ENCODE results near the gene SUSD4. TPM values are rescaled to one million over a fixed set of nuclear protein-coding genes. Genes with fewer than 3 reads are reported as not detected.
"Not testable (repeated sequence)": the region's sequence is repeated elsewhere in the genome, so short reads cannot be mapped to it uniquely, and the experiment has no call there.

Gene SUSD4
- total RNA-seq, 3 donors from 2014 or later = 0.64 to 16.7 (median 14.9) TPM

DNA sequence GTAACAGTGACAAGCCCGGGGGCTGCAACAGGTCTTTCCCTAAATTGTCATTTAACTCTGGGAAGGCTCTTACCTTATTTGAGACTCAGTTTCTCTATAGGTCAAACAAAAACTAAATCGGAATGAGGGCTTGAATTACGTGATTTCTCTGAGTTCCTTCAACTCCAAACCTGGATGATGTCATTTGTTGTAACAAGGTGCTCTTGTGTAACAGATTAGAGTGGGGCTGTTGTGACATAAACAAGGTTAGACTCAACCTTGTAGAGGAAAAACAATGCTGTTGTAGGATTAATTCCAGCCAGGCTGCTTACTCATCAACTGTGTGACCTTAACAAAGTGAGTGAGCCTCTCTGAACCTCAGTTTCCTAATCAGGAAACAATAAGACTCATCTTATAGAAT, 74.4 kb downstream of the SUSD4 start:
- Histone ChIP-seq H3K36me3 (no peaks in the 10 kb centered on the region), H3K4me1 (no peaks in the 10 kb centered on the region), H3K27me3 (no peaks in the 10 kb centered on the region), H3K9me3 (no peaks in the 10 kb centered on the region), H3K27ac (no peak overlapping the region), H3K4me3 (no peak overlapping the region)
- DNase-seq (ENCODE audit: low spot score in 2 of 2) = no peak
- TF ChIP-seq, protein P1, sequence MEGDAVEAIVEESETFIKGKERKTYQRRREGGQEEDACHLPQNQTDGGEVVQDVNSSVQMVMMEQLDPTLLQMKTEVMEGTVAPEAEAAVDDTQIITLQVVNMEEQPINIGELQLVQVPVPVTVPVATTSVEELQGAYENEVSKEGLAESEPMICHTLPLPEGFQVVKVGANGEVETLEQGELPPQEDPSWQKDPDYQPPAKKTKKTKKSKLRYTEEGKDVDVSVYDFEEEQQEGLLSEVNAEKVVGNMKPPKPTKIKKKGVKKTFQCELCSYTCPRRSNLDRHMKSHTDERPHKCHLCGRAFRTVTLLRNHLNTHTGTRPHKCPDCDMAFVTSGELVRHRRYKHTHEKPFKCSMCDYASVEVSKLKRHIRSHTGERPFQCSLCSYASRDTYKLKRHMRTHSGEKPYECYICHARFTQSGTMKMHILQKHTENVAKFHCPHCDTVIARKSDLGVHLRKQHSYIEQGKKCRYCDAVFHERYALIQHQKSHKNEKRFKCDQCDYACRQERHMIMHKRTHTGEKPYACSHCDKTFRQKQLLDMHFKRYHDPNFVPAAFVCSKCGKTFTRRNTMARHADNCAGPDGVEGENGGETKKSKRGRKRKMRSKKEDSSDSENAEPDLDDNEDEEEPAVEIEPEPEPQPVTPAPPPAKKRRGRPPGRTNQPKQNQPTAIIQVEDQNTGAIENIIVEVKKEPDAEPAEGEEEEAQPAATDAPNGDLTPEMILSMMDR (IDR thresholded peaks at IDR 0.05) = no peak
- no peak for TF ChIP-seq POLR2AphosphoS5 (IDR thresholded peaks at IDR 0.05)
- intact Hi-C loops (cut with DNase I; ENCODE audit: low total_unique reads) = no loop called here

DNA sequence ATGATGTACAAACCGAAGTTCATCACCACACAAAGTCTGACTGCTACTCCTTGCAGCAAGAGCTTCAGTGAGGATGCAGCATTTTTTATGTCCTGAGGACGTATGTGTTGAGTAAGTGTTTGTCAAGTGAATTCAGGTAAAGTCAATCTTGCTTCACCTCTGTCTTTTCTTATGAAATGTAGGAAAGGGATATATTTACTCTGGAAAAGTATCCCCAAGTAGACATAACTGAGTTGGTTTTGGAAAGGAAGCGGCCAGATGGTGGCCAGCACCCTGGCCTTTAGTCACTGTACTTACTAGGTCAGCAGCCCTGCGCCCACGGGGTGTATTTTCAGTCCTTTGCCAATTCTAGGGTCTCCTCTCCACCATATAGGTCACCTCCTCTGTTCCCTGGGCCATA, 75.2 kb downstream of the SUSD4 start:
- Histone ChIP-seq H3K9me3 (no peaks in the 10 kb centered on the region), H3K27me3 (no peaks in the 10 kb centered on the region), H3K4me1 (no peaks in the 10 kb centered on the region), H3K4me3 (no peak overlapping the region), H3K27ac (no peak overlapping the region), H3K36me3 (no peaks in the 10 kb centered on the region)
- TF ChIP-seq, protein P1 (IDR thresholded peaks at IDR 0.05) = no peak
- TF ChIP-seq POLR2A (IDR thresholded peaks at IDR 0.05) (no peak), POLR2AphosphoS5 (IDR thresholded peaks at IDR 0.05) (no peak)
- no peak for DNase-seq (ENCODE audit: low spot score in 2 of 2)
- intact Hi-C loops (cut with DNase I; ENCODE audit: low total_unique reads) = no loop called here

DNA sequence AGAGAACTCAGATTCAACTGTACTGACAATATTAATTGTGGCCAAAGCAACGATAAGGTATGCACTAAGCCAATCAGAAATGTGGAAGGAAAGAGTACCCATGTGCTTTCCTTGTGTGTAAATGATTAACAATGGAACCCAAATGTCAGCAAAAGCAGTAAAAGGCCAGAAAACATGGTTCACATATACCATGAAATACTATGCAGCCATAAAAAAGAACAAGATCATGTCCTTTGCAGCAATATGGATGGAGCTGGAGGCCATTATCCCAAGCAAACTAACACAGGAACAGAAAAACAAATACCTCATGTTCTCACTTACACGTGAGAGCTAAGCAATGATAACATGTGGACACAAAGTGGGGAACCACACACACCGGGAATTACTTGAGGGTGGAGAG, 78.5 kb downstream of the SUSD4 start:
- no peak for TF ChIP-seq POLR2AphosphoS5 (IDR thresholded peaks at IDR 0.05)
- no peak for TF ChIP-seq POLR2A (IDR thresholded peaks at IDR 0.05)
- TF ChIP-seq, protein P1 (IDR thresholded peaks at IDR 0.05) = no peak
- Histone ChIP-seq H3K27me3 (no peaks in the 10 kb centered on the region), H3K4me3 (no peak overlapping the region), H3K27ac (no peak overlapping the region), H3K9me3 (no peaks in the 10 kb centered on the region), H3K4me1 (no peaks in the 10 kb centered on the region), H3K36me3 (no peaks in the 10 kb centered on the region)
- intact Hi-C loops (cut with DNase I; ENCODE audit: low total_unique reads) = no loop called here
- no peak for DNase-seq (ENCODE audit: low spot score in 2 of 2)

DNA sequence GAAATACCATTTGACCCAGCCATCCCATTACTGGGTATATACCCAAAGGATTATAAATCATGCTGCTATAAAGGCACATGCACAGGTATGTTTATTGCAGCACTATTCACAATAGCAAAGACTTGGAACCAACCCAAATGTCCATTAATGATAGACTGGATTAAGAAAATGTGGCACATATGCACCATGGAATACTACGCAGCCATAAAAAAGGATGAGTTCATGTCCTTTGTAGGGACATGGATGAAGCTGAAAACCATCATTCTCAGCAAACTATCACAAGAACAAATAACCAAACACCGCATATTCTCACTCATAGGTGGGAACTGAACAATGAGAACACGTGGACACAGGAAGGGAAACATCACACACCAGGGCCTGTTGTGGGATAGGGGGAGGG, 80.3 kb downstream of the SUSD4 start:
- H3K9me3 ChIP-seq; H3K27ac ChIP-seq; intact Hi-C loops (cut with DNase I; ENCODE audit: low total_unique reads); H3K4me3 ChIP-seq; H3K27me3 ChIP-seq; H3K4me1 ChIP-seq; DNase-seq (ENCODE audit: low spot score in 2 of 2); H3K36me3 ChIP-seq: not testable (repeated sequence)

DNA sequence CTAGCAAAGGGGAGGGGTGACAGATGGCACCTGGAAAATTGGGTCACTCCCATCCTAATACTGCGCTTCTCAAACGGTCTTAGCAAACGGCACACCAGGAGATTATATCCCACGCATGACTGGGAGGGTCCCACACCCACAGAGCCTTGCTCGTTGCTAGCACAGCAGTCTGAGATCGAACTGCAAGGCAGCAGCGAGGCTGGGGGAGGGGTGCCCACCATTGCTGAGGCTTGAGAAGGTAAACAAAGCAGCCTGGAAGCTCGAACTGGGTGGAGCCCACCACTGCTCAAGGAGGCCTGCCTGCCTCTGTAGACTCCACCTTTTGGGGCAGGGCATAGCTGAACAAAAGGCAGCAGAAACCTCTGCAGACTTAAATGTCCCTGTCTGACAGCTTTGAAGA, 85.7 kb downstream of the SUSD4 start:
- H3K27ac ChIP-seq; H3K4me3 ChIP-seq; H3K27me3 ChIP-seq; H3K36me3 ChIP-seq; H3K9me3 ChIP-seq; intact Hi-C loops (cut with DNase I; ENCODE audit: low total_unique reads); DNase-seq (ENCODE audit: low spot score in 2 of 2); H3K4me1 ChIP-seq: not testable (repeated sequence)

DNA sequence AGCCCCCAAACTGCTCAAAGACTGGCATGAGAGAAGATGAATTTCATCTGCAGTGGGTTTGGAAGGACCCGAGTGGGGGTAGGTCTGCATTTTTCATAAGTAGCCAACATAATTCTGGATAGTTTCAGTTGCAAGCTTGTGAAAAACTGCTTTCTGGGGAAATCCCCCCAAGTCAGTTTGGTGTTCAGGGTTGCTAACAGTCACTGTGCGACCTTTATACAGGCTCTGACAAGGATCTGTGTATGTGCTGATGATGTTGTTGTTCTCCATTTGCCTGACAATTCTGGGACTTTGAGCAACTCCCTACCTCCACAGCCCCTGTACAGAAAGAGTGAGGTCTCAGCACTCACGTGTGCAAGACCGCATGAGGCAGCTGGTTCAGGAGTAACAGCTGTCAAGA, 87.9 kb downstream of the SUSD4 start:
- Histone ChIP-seq H3K4me1 (no peaks in the 10 kb centered on the region), H3K4me3 (no peak overlapping the region), H3K27me3 (no peaks in the 10 kb centered on the region), H3K36me3 (no peaks in the 10 kb centered on the region), H3K9me3 (no peaks in the 10 kb centered on the region), H3K27ac (no peak overlapping the region)
- DNase-seq (ENCODE audit: low spot score in 2 of 2) = no peak
- TF ChIP-seq POLR2AphosphoS5 (IDR thresholded peaks at IDR 0.05) = no peak
- intact Hi-C loops (cut with DNase I; ENCODE audit: low total_unique reads) = no loop called here

DNA sequence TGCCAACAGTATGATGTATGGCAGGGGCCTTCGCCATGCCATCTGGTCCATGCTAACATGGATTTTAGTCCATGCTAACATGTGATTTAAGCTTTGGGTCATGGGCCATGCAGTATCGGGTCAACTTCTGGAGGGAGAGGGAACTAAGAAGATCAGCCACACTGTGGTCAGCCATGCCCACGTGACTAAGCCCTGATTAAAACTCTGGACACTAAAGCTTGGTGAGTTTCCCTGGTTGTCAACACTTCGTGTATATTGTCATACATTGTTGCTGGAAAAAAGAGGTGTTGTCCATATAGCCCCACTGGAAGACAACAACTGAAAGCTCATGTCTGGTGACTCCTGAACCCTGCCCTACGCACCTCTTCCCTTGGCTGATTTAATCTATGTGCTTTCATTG, 90.5 kb downstream of the SUSD4 start:
- no peaks in the 10 kb centered on the region for H3K4me1 ChIP-seq
- H3K4me3 ChIP-seq = no peak overlapping the region
- H3K27me3 ChIP-seq = no peaks in the 10 kb centered on the region
- DNase-seq (ENCODE audit: low spot score in 2 of 2) = no peak
- H3K27ac ChIP-seq = no peak overlapping the region
- H3K9me3 ChIP-seq = no peaks in the 10 kb centered on the region
- no peak for TF ChIP-seq POLR2A (IDR thresholded peaks at IDR 0.05)
- TF ChIP-seq, protein P1 (IDR thresholded peaks at IDR 0.05) = no peak
- no peak for TF ChIP-seq POLR2AphosphoS5 (IDR thresholded peaks at IDR 0.05)
- no peaks in the 10 kb centered on the region for H3K36me3 ChIP-seq
- intact Hi-C loops (cut with DNase I; ENCODE audit: low total_unique reads) = no loop called here
